Gastrocnemius medialis (tissue), 4 donors: ENCODE results near the gene ALB.

Experiments
- CTCF ChIP-seq, 5 experiments: fragments of 450-650 bp in 3 of 5; fragments of 200-600 bp in 2 of 5; sonication (generic) in 2 of 5; IDR thresholded peaks in 4 of 5; conservative IDR thresholded peaks in 1 of 5; 1 replicate in 4 of 5; 2 replicates in 1 of 5; pipeline ENCODE4 v1.5.1; 2016 to 2019; ENCODE audit warnings: antibody characterized with exemption in 5 of 5, mild to moderate bottlenecking in 3 of 5, moderate library complexity in 3 of 5
- POLR2A ChIP-seq, 2 donors: fragments of 450-650 bp; IDR thresholded peaks; one replicate each; pipeline ENCODE4 v1.6.1; 2017; ENCODE audit warnings: antibody characterized with exemption in 2 of 2, mild to moderate bottlenecking in 2 of 2, moderate library complexity in 2 of 2

GRCh38 chr4:73417342-73417741, 13.3 kb downstream of the ALB start:
- no peak for TF ChIP-seq CTCF (IDR thresholded peaks at IDR 0.05 in 4 of 5, conservative IDR thresholded peaks at IDR 0.05 in 1 of 5)
- TF ChIP-seq POLR2A (IDR thresholded peaks at IDR 0.05): no peak
